Kidney capillary endothelial cell (primary cell): ENCODE data around the gene ZNF486.
"Not testable (repeated sequence)": the region's sequence is repeated elsewhere in the genome, so short reads cannot be mapped to it uniquely, and the experiment has no call there.

Experiments used
- DNase-seq: peaks from one replicate; pipeline ENCODE4 v3.0.0-alpha.2; 2018; ENCODE audit warnings: low spot score

ZNF486 gene

DNA sequence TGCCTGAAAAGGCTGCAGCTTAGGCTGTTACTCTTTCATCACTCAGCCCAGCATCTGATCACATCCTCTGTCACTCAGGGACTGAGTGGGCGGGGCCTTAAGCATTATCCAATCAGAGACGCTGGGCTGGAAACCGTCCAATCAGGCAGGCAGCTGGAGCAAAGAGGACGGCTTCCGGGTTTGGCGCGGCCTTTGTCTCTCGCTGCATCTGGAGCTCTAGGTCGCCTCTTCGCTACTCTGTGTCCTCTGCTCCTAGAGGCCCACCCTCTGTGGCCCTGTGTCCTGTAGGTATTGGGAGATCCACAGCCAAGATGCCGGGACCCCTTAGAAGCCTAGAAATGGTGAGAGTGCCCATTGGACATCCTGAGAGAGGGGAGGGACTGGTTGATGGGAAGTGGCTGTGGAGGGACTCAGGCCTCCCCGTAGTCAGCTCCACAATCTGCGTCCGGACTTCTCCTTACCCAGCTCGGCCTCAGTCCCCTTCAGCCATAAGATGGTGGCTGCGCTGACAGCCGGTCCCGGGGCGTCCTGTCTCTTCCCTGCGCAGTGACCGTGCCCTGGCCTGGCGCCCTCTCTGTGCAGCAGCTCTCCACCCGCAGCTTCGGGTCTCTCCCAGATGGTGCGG is at the start of gene ZNF486:
Gene ZNF486 (plus strand): TSS at position 195 of the 625 bp plus-strand sequence. CDS start 117 bp downstream, at position 312.
- DNase-seq: peak; percentile 88

DNA sequence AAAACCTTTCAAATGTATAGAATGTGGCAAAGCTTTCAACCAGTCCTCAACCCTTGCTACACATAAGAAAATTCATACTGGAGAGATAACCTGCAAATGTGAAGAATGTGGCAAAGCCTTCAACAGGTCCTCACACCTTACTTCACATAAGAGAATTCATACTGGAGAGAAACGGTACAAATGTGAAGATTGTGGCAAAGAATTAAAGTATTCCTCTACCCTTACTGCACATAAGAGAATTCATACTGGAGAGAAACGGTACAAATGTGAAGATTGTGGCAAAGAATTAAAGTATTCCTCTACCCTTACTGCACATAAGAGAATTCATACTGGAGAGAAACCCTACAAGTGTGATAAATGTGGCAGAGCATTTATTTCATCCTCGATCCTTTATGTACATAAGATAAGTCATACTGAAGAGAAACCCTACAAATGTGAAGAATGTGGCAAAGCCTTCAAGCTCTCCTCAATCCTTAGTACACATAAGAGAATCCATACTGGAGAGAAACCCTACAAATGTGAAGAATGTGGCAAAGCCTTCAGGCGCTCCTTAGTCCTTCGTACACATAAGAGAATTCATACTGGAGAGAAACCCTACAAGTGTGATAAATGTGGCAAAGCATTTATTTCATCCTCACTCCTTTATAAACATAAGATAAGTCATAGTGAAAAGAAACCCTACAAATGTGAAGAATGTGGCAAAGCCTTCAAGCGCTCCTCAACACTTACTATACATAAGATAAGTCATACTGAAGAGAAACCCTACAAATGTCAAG is 48.8 kb upstream of the ZNF486 start:
- DNase-seq: not testable (repeated sequence)

DNA sequence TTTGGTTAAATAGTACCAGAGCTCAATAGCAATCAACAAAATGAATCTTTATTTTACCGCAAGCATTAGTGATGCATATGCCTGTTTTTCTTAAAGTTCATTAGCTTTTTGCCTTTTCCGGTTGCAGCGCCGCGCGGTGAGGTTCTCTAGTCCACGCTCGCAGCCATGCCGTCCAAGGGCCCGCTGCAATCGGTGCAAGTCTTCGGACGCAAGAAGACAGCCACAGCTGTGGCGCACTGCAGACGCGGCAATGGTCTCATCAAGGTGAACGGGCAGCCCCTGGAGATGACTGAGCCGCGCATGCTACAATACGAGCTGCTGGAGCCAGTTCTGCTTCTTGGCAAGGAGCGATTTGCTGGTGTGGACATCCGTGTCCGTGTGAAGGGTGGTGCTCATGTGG is 42.1 kb upstream of the ZNF486 start:
- DNase-seq: no peak

DNA sequence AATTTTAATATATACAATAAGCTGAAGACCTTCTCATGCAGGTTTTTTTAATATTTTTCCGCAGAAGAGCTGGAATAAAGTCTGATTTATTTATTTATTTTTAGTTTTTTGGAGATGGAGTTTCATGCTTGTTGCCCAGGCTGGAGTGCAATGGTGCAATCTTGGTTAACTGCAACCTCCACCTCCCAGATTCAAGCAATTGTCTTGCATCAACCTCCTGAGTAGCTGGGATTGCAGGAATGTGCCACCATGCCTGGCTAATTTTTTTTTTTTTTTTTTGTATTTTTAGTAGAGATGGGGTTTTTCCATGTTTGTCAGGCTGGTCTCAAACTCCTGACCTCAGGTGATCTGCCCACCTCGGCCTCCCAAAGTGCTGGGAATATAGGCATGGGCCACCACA is 34.1 kb upstream of the ZNF486 start:
- DNase-seq: not testable (repeated sequence)

DNA sequence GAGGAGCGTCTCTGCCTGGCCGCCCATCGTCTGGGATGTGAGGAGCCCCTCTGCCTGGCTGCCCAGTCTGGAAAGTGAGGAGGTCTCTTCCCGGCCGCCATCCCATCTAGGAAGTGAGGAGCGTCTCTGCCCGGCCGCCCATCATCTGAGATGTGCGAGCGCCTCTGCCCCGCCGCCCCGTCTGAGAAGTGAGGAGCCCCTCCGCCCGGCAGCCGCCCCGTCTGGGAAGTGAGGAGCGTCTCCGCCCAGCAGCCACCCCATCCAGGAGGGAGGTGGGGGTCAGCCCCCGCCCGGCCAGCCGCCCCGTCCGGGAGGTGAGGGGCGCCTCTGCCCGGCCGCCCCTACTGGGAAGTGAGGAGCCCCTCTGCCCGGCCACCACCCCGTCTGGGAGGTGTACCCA is 29.3 kb upstream of the ZNF486 start:
- DNase-seq: not testable (repeated sequence)

- no peak for DNase-seq
These were observed 15.3 kb upstream of the ZNF486 start for GRCh38 chr19:20151617-20152145.

GRCh38 chr19:20152506-20152905 is 14.5 kb upstream of the ZNF486 start:
- not testable (repeated sequence) for DNase-seq

GRCh38 chr19:20153281-20153680 is 13.7 kb upstream of the ZNF486 start:
- DNase-seq: no peak

GRCh38 chr19:20154636-20155035 is 12.4 kb upstream of the ZNF486 start:
- DNase-seq: no peak

DNA sequence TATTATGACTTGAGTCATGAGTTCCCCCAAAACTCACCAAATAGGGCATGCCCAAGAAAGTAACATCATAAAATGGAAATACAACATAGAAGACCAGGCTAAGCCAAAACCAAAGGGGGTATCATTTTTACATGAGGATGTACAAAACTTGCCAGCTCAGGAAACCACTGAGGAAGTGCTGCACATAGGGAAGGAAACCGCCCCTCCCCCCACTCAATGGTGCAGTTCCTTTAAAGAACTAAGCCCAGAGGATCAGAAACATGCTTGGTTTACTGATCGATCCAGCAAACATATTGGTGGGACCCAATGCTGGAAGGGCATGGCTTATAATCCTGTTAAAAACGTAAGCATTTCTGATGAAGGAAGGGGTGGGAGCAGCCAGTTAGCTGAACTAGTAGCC is 4.2 kb upstream of the ZNF486 start:
- no peak for DNase-seq

DNA sequence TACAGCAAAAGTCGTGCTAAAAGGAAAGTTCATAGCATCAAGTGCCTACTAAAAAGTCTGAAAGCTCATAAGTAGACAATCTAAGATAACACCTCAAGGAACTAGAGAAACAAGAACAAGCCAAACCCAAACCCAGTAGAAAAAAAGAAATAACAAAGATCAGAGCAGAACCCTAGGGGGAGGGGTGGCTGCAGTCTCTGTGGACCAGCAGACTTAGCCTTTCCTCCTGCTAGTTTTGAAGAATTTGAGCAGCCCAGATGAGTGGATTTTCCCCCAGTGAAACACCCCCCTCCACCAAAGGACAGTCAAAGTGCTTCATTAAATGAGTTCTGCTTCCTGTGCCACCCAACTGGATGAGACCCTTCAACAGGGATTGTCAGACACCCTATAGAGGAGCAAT is 2.6 kb upstream of the ZNF486 start:
- DNase-seq: no peak

- DNase-seq: no peak
These were observed 932 bp upstream of the ZNF486 start for GRCh38 chr19:20165971-20166592.

DNA sequence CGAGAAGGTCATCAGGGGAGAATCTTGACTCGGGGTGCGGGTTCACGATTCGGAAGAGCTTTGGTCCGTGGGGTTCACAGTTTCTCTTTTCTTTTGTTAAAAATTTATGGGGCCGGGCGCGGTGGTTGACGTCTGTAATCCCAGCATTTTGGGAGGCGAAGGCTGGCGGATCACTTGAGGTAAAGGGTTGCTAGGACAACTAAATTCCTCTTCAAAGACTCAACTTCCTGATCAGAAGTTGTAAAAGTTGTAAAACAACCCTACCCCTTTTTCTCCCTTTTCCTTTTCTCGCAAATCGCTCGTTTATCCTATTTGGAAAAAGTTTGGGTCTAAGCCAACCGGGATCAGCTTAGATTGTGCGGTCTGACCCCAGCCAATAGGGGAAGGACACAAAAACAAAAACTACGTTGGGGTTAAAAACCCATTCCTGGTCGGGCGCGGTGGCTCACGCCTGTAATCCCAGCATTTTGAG is 673 bp downstream of the ZNF486 start:
- DNase-seq: peak; percentile 31

GRCh38 chr19:20171285-20171684 is 4.3 kb downstream of the ZNF486 start:
- DNase-seq: no peak

DNA sequence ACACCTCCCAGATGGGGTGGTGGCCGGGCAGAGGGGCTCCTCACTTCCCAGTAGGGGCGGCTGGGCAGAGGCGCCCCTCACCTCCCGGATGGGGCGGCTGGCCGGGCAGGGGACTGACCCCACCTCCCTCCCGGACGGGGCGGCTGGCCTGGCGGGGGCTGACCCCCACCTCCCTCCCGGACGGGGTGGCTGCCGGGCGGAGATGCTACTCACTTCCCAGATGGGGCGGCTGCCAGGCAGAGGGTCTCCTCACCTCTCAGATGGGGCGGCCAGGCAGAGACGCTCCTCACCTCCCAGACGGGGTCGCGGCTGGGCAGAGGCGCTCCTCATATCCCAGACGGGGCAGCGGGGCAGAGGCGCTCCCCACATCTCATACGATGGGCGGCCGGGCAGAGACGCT is 8.8 kb downstream of the ZNF486 start:
- DNase-seq: not testable (repeated sequence)

GRCh38 chr19:20179956-20180355 is 12.9 kb downstream of the ZNF486 start:
- not testable (repeated sequence) for DNase-seq

DNA sequence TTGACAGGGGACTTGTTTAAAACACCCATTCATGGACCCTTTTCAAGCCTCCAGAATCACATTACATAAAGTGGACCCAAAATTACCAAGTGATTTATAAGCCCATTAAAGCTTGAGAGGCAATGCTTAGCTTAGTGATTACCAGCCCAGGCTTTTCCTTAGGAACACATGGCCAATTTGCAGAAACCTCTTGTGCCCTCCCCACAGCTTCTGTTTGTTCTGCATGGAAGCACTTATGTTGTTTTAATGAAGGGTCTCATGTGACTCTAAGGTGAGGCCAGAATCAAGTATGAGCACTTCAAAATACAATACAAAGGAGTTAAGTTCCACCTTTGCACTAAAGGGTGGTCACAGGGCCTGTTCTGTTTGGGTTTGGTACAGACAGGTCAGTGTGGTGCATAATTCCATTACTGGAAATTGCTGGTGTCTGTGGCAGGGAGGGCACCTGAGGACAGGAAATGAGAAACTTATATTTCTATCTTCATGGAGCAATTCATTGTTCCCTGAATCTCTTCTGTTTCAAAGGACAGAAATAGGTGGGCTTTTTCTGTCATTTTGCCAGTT is 15.3 kb downstream of the ZNF486 start:
- no peak for DNase-seq

- no peak for DNase-seq
These were observed 19.2 kb downstream of the ZNF486 start for GRCh38 chr19:20186174-20186573.

GRCh38 chr19:20197747-20198146 is 30.7 kb downstream of the ZNF486 start:
- no peak for DNase-seq

DNA sequence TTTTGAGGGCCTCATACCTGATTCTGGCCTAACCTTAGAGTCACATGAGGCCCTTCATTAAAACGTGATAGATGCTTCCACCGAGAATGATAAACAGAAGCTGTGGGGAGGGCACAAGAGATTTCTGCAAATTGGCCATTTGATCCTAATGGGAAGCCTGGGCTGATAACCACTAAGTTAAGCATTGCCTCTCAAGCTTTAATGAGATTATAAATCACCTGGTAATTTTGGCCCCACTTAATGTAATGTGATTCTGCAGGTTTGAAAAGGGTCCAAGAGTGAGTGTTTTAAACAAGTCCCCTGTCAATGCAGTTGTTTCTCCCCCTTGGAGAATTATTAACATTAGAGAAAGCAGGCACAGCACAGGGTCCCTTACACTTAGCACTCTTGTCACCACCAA is 42.0 kb downstream of the ZNF486 start:
- DNase-seq: no peak

DNA sequence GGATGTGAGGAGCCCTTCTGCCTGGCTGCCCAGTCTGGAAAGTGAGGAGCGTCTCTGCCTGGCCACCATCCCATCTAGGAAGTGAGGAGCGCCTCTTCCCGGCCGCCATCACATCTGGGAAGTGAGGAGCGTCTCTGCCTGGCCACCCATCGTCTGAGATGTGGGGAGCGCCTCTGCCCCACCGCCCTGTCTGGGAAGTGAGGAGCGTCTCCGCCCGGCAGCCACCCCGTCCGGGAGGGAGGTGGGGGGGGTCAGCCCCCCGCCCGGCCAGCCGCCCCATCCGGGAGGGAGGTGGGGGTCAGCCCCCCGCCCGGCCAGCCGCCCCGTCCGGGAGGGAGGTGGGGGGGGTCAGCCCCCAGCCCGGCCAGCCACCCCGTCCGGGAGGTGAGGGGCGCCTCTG is 47.4 kb downstream of the ZNF486 start:
- DNase-seq: not testable (repeated sequence)

GRCh38 chr19:20221605-20222004 is 54.6 kb downstream of the ZNF486 start:
- not testable (repeated sequence) for DNase-seq
